ENCODE results near the gene GIMAP7.

DNA sequence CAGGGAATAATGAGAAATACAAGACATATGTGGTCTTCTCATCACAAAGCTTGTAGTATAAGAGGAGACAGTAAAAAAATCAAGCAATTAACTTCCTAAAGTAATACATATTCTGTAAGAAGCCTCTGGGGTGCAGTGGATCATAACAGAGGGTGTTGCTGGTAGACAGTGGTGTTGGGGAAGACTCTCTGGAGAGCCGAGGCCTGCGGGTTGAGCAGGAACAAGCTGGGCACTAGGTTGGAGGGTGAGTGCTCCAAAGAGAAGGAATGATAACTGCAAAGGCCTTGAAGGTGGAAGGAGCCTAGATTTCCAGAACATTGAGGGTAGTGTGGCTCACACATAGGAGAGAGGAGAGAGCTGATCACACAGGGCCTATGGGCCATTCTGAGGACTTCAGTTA lies 54.0 kb downstream of the GIMAP7 start:
- TF ChIP-seq, protein P1, sequence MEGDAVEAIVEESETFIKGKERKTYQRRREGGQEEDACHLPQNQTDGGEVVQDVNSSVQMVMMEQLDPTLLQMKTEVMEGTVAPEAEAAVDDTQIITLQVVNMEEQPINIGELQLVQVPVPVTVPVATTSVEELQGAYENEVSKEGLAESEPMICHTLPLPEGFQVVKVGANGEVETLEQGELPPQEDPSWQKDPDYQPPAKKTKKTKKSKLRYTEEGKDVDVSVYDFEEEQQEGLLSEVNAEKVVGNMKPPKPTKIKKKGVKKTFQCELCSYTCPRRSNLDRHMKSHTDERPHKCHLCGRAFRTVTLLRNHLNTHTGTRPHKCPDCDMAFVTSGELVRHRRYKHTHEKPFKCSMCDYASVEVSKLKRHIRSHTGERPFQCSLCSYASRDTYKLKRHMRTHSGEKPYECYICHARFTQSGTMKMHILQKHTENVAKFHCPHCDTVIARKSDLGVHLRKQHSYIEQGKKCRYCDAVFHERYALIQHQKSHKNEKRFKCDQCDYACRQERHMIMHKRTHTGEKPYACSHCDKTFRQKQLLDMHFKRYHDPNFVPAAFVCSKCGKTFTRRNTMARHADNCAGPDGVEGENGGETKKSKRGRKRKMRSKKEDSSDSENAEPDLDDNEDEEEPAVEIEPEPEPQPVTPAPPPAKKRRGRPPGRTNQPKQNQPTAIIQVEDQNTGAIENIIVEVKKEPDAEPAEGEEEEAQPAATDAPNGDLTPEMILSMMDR (conservative IDR thresholded peaks at IDR 0.05), result no peak
- TF ChIP-seq ZFX (IDR thresholded peaks at IDR 0.05), result no peak

Measured in C4-2B (cell line).